Natural killer cell (primary cell): Measurements from ENCODE around the gene HAPLN3. TPM values are rescaled to one million over a fixed set of nuclear protein-coding genes. Genes with fewer than 3 reads are reported as not detected.
A peak's percentile ranks its signal among the peaks of the same experiment; 100 is the strongest.

Source experiments
- ATAC-seq, 3 donors: fragments of 150-1000 bp in 2 of 3; fragments of 200-7000 bp in 1 of 3; cut with Tn5 transposase; 1 replicate in 1 of 3; 2 replicates in 2 of 3; pipeline ENCODE4 v1.10.0; 2021; ENCODE audit warnings: mild to moderate bottlenecking in 2 of 3, moderate library complexity in 2 of 3
- DNase-seq, 2 donors: peaks; one replicate each; pipeline versions ENCODE4 v3.0.0 to v3.0.0-alpha.2; 2013 to 2021; ENCODE audit warnings: mixed read lengths in 1 of 2
- H3K27ac ChIP-seq: one replicate; pipeline ENCODE4 v1.5.1; 2013; ENCODE audit warnings: mild to moderate bottlenecking, low read length
- H3K27me3 ChIP-seq: one replicate; pipeline ENCODE4 v1.6.1; 2013; ENCODE audit warnings: low read length; ENCODE audit not compliant: control insufficient read depth, insufficient read depth
- H3K36me3 ChIP-seq: one replicate; pipeline ENCODE4 v1.6.1; 2013; ENCODE audit warnings: low read length; ENCODE audit not compliant: control insufficient read depth, insufficient read depth
- H3K4me1 ChIP-seq: one replicate; pipeline ENCODE4 v1.6.1; 2013; ENCODE audit warnings: low read length; ENCODE audit not compliant: control insufficient read depth, insufficient read depth
- H3K4me3 ChIP-seq: one replicate; pipeline ENCODE4 v1.5.1; 2013; ENCODE audit warnings: low read length
- H3K9me3 ChIP-seq: one replicate; pipeline ENCODE4 v1.6.1; 2013; ENCODE audit warnings: low read length; ENCODE audit not compliant: control insufficient read depth, insufficient read depth
- H3K27ac Mint-ChIP-seq, 2 donors: one replicate each; pipeline ENCODE4 v1.8.0; 2022; ENCODE audit warnings: mild to moderate bottlenecking in 2 of 2, mixed read lengths in 2 of 2, moderate library complexity in 1 of 2
- H3K27me3 Mint-ChIP-seq, 2 donors: one replicate each; pipeline ENCODE4 v1.8.0; 2022; ENCODE audit warnings: low read depth in 2 of 2, mixed read lengths in 2 of 2
- H3K36me3 Mint-ChIP-seq: one replicate; pipeline ENCODE4 v1.8.0; 2022; ENCODE audit warnings: mixed read lengths
- H3K4me1 Mint-ChIP-seq, 2 donors: one replicate each; pipeline ENCODE4 v1.8.0; 2022; ENCODE audit warnings: mixed read lengths in 2 of 2
- H3K4me3 Mint-ChIP-seq: one replicate; pipeline ENCODE4 v1.8.0; 2022; ENCODE audit warnings: mild to moderate bottlenecking, moderate library complexity, mixed read lengths
- H3K9me3 Mint-ChIP-seq, 2 donors: one replicate each; pipeline ENCODE4 v1.8.0; 2022; ENCODE audit warnings: mixed read lengths in 2 of 2
- WGBS: methylation state at CpG from one replicate; pipeline ENCODE4 v1.1.7; 2013; ENCODE audit warnings: missing lambda C conversion rate; ENCODE audit not compliant: insufficient coverage; 5-methylcytosine and 5-hydroxymethylcytosine counted together
- intact Hi-C: fragments of 100-400 bp; cut with micrococcal nuclease; formaldehyde crosslinking; loops from one replicate; pipeline ENCODE4 v1.14.2; 2022
- total RNA-seq, 4 donors: library from RNA; stranded (reverse); fragments of 120-200 nt in 1 of 4; gene quantifications; one replicate each; pipeline versions ENCODE4 v1.2.3 to v1.2.4, GENCODE V29; 2013 to 2022
- TF ChIP-seq, protein P1 (sequence below): fragments of 200-600 bp; IDR thresholded peaks from one replicate; pipeline ENCODE4 v1.8.0; 2022; ENCODE audit warnings: antibody characterized with exemption

HAPLN3 gene
- total RNA-seq, 3 donors from 2014 or later (not counting 1 experiment from before 2014, with no cell fraction given): 10.1 to 10.8 (median 10.4) TPM

DNA sequence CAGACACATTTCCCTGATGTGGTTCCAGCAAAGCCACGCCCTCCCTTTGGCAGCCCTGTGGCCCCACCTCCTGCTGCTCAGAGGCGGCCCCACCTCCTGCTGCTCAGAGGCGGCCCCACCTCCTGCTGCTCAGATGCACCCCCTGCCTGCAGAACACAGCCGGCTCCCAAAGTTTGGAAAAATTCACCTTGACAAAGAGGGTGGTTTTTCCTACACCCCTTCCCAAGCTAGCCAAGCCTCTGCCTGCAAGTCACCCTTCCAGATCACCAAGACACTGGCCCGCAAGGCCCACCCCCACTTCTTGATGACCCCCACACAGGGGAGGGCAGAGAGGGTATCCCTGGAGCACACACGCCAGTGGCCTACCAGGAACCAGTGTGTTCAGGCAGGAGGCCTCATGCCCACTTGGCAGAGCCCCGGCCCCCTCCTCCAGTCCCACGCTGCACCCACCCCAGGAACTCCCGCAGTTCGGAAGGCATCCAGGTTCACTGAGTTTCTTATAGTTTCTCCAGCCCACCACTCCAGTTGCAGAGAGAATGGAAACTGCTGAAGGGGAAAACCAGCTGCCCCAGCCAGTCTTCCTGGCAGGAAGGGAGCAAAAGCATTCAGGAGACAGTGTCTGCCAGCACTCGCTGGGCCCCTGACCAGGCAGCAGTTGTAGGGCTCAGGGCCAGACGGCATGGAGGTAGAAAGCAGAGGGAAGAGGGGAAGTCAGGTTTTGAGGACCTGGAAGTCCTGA is 2.3 kb upstream of the HAPLN3 start:
- Mint-ChIP-seq H3K9me3 (no peaks in the 10 kb centered on the region), H3K27me3 (peaks cover 7 to 12% of the 10 kb centered on the region in 2 donors), H3K27ac (no peak overlapping the region), H3K4me3 (no peak overlapping the region), H3K4me1 (peaks cover 11% of the 10 kb centered on the region in 2 donors), H3K36me3 (no peaks in the 10 kb centered on the region)
- H3K4me1 ChIP-seq: peaks cover 29% of the 10 kb centered on the region
- no peak overlapping the region for H3K4me3 ChIP-seq
- no peak overlapping the region for H3K27ac ChIP-seq
- intact Hi-C loops: no loop called here
- TF ChIP-seq, protein P1, sequence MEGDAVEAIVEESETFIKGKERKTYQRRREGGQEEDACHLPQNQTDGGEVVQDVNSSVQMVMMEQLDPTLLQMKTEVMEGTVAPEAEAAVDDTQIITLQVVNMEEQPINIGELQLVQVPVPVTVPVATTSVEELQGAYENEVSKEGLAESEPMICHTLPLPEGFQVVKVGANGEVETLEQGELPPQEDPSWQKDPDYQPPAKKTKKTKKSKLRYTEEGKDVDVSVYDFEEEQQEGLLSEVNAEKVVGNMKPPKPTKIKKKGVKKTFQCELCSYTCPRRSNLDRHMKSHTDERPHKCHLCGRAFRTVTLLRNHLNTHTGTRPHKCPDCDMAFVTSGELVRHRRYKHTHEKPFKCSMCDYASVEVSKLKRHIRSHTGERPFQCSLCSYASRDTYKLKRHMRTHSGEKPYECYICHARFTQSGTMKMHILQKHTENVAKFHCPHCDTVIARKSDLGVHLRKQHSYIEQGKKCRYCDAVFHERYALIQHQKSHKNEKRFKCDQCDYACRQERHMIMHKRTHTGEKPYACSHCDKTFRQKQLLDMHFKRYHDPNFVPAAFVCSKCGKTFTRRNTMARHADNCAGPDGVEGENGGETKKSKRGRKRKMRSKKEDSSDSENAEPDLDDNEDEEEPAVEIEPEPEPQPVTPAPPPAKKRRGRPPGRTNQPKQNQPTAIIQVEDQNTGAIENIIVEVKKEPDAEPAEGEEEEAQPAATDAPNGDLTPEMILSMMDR: no peak
- peak in 1 of 2 donors; percentile 85 for DNase-seq
- no peaks in the 10 kb centered on the region for H3K9me3 ChIP-seq
- no peaks in the 10 kb centered on the region for H3K36me3 ChIP-seq
- whole genome bisulfite sequencing: 58% methylated on average over 12 of the region's 12 CpGs
- H3K27me3 ChIP-seq: peaks cover 7% of the 10 kb centered on the region
- peak in 1 of 3 donors; percentile 61 for ATAC-seq

DNA sequence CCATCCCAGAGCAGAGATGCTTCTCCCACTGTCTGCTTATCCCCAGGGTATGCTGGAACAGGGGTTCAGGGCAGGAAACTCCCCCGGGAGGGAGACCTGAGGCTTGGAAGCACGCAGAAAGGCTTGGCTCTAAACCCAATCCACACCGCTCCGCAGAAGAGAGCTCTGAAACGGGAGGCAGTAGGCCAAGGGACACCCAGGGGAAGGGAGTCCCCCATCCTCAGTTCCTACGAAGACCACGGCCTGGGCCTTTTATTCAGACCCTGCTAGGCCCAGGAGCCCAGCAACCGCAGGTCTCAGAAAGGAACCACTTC is 1.8 kb upstream of the HAPLN3 start:
- WGBS: 50% methylated on average over 8 of the region's 8 CpGs
- no peaks in the 10 kb centered on the region for H3K9me3 ChIP-seq
- H3K27me3 ChIP-seq: peaks cover 7% of the 10 kb centered on the region
- H3K4me3 ChIP-seq: no peak overlapping the region
- Mint-ChIP-seq H3K36me3 (no peaks in the 10 kb centered on the region), H3K9me3 (no peaks in the 10 kb centered on the region), H3K27me3 (peaks cover 7 to 12% of the 10 kb centered on the region in 2 donors), H3K27ac (no peak overlapping the region), H3K4me1 (peaks cover 11% of the 10 kb centered on the region in 2 donors), H3K4me3 (no peak overlapping the region)
- ATAC-seq (no peak), DNase-seq (no peak)
- peaks cover 29% of the 10 kb centered on the region for H3K4me1 ChIP-seq
- H3K27ac ChIP-seq: no peak overlapping the region
- TF ChIP-seq, protein P1: no peak
- intact Hi-C loops: no loop called here
- no peaks in the 10 kb centered on the region for H3K36me3 ChIP-seq

DNA sequence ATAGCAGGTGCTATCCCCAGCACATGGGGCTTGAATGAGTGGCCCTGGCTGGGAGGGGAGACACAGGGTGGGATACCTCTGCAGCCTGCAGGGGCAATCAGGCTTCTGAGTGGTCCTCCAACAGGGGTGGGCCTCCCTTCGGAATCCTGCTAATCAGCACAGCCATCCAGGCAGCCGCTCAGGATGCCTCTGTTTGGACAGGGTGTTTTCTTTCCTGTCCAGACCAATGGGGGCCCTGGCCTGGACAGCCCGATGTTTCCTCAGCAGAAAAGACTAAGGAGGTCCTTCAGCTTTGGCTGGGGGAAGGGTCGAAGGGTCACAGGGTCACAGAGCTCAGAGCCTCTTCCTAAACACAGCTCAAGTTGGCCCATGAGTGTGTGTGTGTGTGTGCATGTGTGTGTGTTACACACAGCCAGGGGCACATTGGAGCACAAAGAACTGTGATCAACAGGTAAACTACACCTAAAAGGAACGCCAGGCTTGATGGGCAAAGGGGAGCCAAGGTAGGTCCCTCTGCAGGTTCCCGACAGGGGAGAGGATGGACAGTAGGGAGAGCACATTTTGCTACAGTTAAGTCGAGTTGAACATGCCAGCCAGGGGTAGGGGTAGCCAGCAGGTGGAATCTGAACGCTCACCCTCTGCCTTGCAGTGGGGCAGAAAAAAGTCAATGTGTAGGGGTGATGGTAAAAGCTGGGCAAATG is 1.1 kb upstream of the HAPLN3 start:
- DNase-seq: peak in 1 of 2 donors; percentile 34

More for the DNA sequence above, 1.1 kb upstream of the HAPLN3 start:
- WGBS: 94% methylated on average over 8 of the region's 8 CpGs
- Histone ChIP-seq H3K27me3 (peaks cover 7% of the 10 kb centered on the region), H3K4me3 (no peak overlapping the region), H3K4me1 (peaks cover 29% of the 10 kb centered on the region), H3K9me3 (no peaks in the 10 kb centered on the region), H3K27ac (no peak overlapping the region), H3K36me3 (no peaks in the 10 kb centered on the region)
- Mint-ChIP-seq H3K4me1 (peaks cover 11% of the 10 kb centered on the region in 2 donors), H3K27me3 (peaks cover 7 to 12% of the 10 kb centered on the region in 2 donors), H3K27ac (no peak overlapping the region), H3K9me3 (no peaks in the 10 kb centered on the region), H3K4me3 (no peak overlapping the region), H3K36me3 (no peaks in the 10 kb centered on the region)
- no peak for ATAC-seq
- TF ChIP-seq, protein P1: no peak
- intact Hi-C loops: no loop called here
